Measurements from ENCODE around the gene WWOX. TPM values are rescaled to one million over a fixed set of nuclear protein-coding genes. Genes with fewer than 3 reads are reported as not detected.

The WWOX gene
- total and polyA plus RNA-seq, 2 of the 8 experiments (the other 6 are each of a cell fraction or from before 2014, with no cell fraction given) = 5.4 to 16.7 TPM

DNA sequence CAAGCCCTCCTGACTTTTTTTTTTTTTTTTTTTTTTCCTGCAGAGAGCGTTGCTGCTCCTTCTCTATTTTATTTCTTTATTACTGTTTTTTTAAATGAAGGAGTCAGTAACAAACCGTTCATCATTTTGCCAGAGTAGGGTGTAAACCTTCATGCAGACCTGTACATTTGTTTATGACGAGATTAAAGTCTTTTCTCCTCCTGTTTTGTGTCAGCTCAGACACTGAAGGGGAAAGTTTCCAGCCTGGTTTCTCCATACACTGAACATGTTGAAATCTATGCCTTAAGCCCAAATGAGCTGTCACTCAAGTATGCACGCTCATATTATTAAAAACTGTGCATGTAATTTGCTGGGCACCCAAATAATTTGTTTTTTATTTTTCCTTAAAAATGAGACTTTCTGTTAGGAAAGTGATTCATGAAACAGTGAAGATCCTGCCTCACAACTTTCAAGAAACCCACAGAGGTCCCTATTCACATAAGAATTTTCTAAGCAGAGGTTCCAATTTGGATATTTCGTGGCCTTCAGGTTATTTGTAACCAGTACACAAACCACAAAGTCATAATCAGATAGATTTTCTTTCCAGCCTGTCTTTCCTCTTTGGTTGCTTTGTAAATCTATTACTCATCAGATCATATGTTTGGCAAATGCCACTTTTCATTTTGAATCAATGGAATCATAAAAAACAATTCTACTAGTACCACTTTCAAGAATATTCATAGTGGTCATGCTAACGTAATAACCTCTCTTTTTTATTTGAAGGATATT, 800.8 kb downstream of the WWOX start:
- no peak for FAIRE-seq
- no peaks in the 10 kb centered on the region for H3K79me2 ChIP-seq (ENCODE audit: control insufficient read depth in 1 of 2, insufficient read depth in 2 of 2, low read length in 2 of 2)
- no peak overlapping the region for H4K8ac ChIP-seq (ENCODE audit: extremely low read depth, insufficient read depth, low read length)
- no peak overlapping the region for H3K4ac ChIP-seq (replicated peaks; ENCODE audit: insufficient read length, low read depth, low read length)
- H2BK20ac ChIP-seq (ENCODE audit: low read length) = no peak overlapping the region
- no peak overlapping the region for H2AFZ ChIP-seq (ENCODE audit: low read length)
- POLR2A ChIA-PET (ENCODE audit: partially characterized antibody) = no interaction called here
- no peak for DNase-seq (ENCODE audit: low read depth in 1 of 2, low spot score in 2 of 2)
- H2BK15ac ChIP-seq (ENCODE audit: low read length) = no peak overlapping the region
- no peak overlapping the region for H3K56ac ChIP-seq (replicated peaks; ENCODE audit: insufficient read length, low read depth, low read length)
- H3K14ac ChIP-seq (ENCODE audit: insufficient read length) = no peak overlapping the region
- no peaks in the 10 kb centered on the region for H3K9me3 ChIP-seq (ENCODE audit: insufficient read depth in 2 of 2, low read depth in 1 of 2, low read length in 1 of 2)
- 94% methylated on average over 5 of the region's 6 CpGs; no CpG with 5 or more reads in 1 of the 2 experiments for WGBS, 2 experiments (ENCODE audit: extremely low coverage in 1 of 2, insufficient coverage in 1 of 2, insufficient read length in 1 of 2, insufficient replicate concordance in 2 of 2, low coverage in 1 of 2, low lambda C conversion rate in 2 of 2, missing lambda C conversion rate in 1 of 2)
- no peaks in the 10 kb centered on the region for H4K20me1 ChIP-seq (replicated peaks in 1 of 2; ENCODE audit: control insufficient read depth in 1 of 2, insufficient read depth in 2 of 2, low read length in 2 of 2)
- no peak overlapping the region for H4K91ac ChIP-seq (replicated peaks; ENCODE audit: insufficient read length, low read length)
- no peaks in the 10 kb centered on the region for H3K36me3 ChIP-seq (ENCODE audit: control insufficient read depth in 2 of 4, insufficient read depth in 4 of 4, low read length in 3 of 4)
- TF ChIP-seq RBBP5 (IDR thresholded peaks at IDR 0.05; ENCODE audit: borderline replicate concordance, low read depth, low read length) (no peak), GTF2F1 (IDR thresholded peaks at IDR 0.05; ENCODE audit: borderline replicate concordance, low read depth, low read length) (no peak), CBX5 (IDR thresholded peaks at IDR 0.05; ENCODE audit: low read depth, low read length) (no peak), MAFK (IDR thresholded peaks at IDR 0.05; ENCODE audit: low read depth, low read length) (no peak), JUND (IDR thresholded peaks at IDR 0.05; ENCODE audit: low read length) (no peak), SIX5 (IDR thresholded peaks at IDR 0.05; ENCODE audit: low read depth, low read length) (no peak), ASH2L (IDR thresholded peaks at IDR 0.05; ENCODE audit: low read length) (no peak), HDAC2 (IDR thresholded peaks at IDR 0.05; ENCODE audit: borderline replicate concordance in 1 of 2, low read depth in 2 of 2, low read length in 2 of 2) (no peak), CREB1 (IDR thresholded peaks at IDR 0.05) (no peak), RXRA (IDR thresholded peaks at IDR 0.05; ENCODE audit: insufficient read depth, low read depth, low read length) (no peak), TEAD4 (IDR thresholded peaks at IDR 0.05; ENCODE audit: low read depth, low read length) (no peak), HDAC6 (IDR thresholded peaks at IDR 0.05; ENCODE audit: low read depth, low read length) (no peak)
- no peak overlapping the region for H2BK5ac ChIP-seq (ENCODE audit: low read depth, low read length)
- no peaks in the 10 kb centered on the region for H3K23me2 ChIP-seq (ENCODE audit: low read depth, low read length)
- no peaks in the 10 kb centered on the region for H3K79me1 ChIP-seq (ENCODE audit: low read depth, low read length)
- no peak overlapping the region for H3K4me2 ChIP-seq (ENCODE audit: insufficient read depth in 1 of 2, low read depth in 2 of 2, low read length in 2 of 2)
- no peaks in the 10 kb centered on the region for H3K27me3 ChIP-seq (replicated peaks in 1 of 4; ENCODE audit: control insufficient read depth in 3 of 4, extremely low read depth in 1 of 4, insufficient read depth in 3 of 4, low read length in 3 of 4)
- H3K18ac ChIP-seq (ENCODE audit: extremely low read depth, low read length) = no peak overlapping the region
- no peak overlapping the region for H2BK120ac ChIP-seq (replicated peaks; ENCODE audit: low read depth, low read length)
- no peak overlapping the region for H3K23ac ChIP-seq (ENCODE audit: insufficient read length)
- H3K4me1 ChIP-seq (replicated peaks in 1 of 4; ENCODE audit: control insufficient read depth in 3 of 4, insufficient read depth in 4 of 4, low read length in 3 of 4) = peaks cover 0 to 3% (median 1%) of the 10 kb centered on the region in 4 experiments; a peak in 1 of 7 replicates
- CTCF ChIA-PET (ENCODE audit: partially characterized antibody) = no interaction called here
- H2AK5ac ChIP-seq (ENCODE audit: low read depth, low read length) = no peak overlapping the region
- H2BK12ac ChIP-seq (ENCODE audit: low read depth, low read length) = no peak overlapping the region
- H4K5ac ChIP-seq (ENCODE audit: insufficient read length, low read depth, low read length) = no peak overlapping the region
- H3K9ac ChIP-seq (replicated peaks in 1 of 4; ENCODE audit: extremely low read depth in 1 of 4, low read depth in 3 of 4, low read length in 3 of 4) = no peak overlapping the region
- H3K4me3 ChIP-seq (ENCODE audit: extremely low read depth in 1 of 4, insufficient read depth in 2 of 4, low read depth in 3 of 4, low read length in 4 of 4) = no peak overlapping the region
- H3K27ac ChIP-seq (ENCODE audit: low read depth, low read length) = no peak overlapping the region

Measured in H1 (cell line).